HG03139 (cell line): ENCODE results near the gene ARHGAP4.

ENCODE experiments used
- ATAC-seq: cut with Tn5 transposase; IDR thresholded peaks from one replicate; pipeline ENCODE4 v1.9.1; 2021; ENCODE audit not compliant: unreplicated experiment

ARHGAP4 gene

DNA sequence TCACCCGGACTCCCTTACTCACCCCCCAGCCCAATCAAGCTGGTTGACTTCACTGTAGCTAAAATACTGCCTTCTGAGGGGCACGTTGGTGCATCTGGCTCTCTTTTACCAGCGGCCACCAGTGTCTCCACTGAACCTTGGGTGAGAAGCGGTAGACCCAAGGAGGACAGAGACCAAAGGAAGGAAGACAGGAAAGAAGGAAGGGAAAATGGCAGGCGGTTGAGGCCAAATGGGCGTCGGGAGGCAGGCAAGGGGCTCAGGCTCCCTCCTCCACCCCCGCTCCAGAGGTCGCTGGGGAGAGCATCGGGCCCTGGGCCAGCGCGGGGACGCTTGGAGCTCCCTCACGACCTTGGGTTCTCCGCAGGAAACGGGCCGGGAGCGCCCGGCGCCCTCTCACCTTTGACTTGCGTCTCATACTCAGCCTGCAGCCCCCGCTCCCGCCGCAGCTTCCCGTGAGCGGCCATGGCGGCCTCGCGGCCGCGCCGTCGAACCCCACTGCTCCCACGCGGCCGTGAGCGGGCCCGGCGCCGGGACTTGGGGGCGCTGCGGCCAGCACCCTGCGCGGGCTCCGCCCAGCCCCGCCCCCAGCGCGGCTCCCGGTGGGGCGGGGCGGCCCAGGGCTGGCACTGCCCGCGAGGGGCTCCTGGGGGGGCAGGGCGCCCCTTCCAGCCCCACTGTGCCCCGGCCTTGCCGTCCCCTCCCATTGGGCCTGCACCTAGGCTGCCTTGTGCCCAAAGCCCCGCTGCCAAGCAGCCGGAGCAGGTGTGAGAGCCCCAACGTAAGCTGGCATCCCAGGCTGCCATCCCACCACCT lies at the start of gene ARHGAP4:
ARHGAP4 (minus strand) TSS at position 526 of the 813 bp plus-strand sequence; CDS start at position 464, 62 bp downstream.
- no peak for ATAC-seq

GRCh38 chrX:153974726-153975286 lies 48.7 kb upstream of the ARHGAP4 start:
- ATAC-seq: no peak

DNA sequence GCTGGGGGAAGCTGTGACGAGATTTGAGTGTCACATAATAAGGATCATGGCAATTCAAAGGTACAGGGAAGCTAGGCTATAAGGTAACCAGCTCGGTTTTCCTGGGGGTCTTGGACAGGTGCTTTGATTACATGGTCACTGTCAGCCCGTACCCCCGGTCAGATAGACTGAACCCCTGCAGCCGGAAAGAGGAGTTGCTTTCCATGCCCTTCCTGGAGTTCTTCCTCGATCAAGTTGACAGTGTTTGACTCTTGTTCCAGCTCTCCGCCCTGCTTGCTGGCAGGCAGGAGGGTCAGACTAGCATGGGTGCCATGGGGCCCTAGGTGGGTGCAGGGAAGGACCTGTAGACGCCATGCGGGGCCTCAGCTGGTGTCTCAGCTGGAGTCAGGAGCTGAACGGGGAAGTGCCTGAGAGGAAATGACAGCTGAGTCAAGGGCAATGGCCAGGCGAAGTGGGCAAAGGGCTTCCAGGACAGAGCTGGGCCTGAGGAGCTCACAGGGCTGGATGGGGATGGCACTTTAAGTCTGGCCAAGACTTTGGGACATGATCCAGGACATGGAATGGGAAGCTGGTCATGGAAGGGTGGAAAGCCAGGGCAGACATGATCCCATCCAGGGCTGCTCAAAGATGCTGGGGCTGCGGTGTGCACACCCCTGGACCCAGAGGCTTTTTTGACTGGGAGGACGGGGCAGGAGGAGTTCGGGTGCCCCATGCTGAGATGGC lies 48.1 kb upstream of the ARHGAP4 start:
- no peak for ATAC-seq

GRCh38 chrX:153973127-153974002 lies 47.3 kb upstream of the ARHGAP4 start:
- ATAC-seq: no peak

GRCh38 chrX:153972368-153973126 lies 46.5 kb upstream of the ARHGAP4 start, which contains the start of gene TMEM187:
TMEM187 (plus strand) TSS chrX:153972754; CDS start chrX:153982063, 9,309 bp downstream.
- ATAC-seq: peak; percentile 32

GRCh38 chrX:153971450-153972367 lies 45.6 kb upstream of the ARHGAP4 start, which contains the start of gene HCFC1:
HCFC1 (minus strand) TSS chrX:153971818; CDS start chrX:153970840, 978 bp downstream.
- ATAC-seq: peak; percentile 37

- ATAC-seq: peak; percentile 26
Measured at GRCh38 chrX:153971124-153971449, 45.0 kb upstream of the ARHGAP4 start.

GRCh38 chrX:153970357-153971123 lies 44.5 kb upstream of the ARHGAP4 start:
- no peak for ATAC-seq

GRCh38 chrX:153969904-153970356 lies 43.9 kb upstream of the ARHGAP4 start:
- ATAC-seq: no peak

DNA sequence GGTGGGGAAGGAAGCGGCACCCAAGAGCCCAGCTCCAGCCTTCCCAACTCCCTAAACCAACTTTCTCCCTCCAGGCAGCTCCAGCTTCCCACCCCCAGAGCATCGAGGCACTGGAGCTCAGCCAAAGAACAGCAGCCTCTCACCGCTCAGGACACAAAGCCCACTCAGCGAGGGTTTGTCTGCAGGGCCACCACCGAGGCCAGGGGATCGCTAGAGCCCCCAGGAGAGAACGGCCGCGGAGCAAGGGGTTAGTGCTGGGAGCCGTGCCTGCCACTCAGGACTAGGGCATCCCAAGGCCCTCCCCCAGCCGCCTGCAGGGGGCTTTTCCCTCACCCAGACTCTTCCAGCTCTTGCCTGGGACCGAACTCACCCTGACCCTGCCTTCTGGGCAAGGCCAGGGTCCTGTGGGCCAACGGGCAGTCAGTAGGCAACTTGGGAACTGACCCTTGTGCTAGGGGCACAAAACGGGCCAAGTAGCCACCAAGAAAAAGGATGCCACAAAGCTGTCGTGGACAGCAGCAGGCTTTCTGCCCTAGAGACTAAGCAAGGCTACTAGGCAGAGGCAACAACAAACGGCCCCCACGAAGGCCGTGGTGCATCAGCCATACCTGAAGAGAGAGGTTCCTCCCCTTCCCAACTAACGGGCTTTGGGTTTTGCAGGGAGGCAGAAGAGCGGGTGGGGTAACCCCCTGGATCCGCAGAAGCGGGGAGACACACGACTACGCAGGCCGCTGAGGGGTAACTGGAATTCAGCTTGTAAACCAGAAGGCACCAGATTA lies 43.2 kb upstream of the ARHGAP4 start:
- no peak for ATAC-seq

GRCh38 chrX:153968754-153969124 lies 42.7 kb upstream of the ARHGAP4 start:
- no peak for ATAC-seq

DNA sequence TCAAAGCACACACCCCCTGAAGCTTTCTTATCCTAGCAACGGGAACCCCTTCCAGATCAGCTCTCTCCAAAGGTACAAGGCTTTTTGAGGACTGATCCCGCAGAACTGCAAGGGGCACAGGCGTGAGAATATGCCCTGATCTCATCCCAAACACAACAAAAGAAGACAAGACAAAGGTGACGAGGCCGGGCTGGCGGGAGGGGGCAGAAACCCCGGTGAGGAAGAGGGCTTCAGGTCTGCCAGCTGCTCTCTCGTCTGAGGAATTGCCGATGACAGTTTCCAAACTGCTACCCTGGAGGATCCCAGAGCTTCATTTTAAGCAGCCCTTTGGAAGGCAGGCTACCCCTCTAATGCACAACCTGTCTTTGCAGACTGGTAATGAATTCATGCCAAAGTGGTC lies 42.2 kb upstream of the ARHGAP4 start:
- ATAC-seq: no peak

DNA sequence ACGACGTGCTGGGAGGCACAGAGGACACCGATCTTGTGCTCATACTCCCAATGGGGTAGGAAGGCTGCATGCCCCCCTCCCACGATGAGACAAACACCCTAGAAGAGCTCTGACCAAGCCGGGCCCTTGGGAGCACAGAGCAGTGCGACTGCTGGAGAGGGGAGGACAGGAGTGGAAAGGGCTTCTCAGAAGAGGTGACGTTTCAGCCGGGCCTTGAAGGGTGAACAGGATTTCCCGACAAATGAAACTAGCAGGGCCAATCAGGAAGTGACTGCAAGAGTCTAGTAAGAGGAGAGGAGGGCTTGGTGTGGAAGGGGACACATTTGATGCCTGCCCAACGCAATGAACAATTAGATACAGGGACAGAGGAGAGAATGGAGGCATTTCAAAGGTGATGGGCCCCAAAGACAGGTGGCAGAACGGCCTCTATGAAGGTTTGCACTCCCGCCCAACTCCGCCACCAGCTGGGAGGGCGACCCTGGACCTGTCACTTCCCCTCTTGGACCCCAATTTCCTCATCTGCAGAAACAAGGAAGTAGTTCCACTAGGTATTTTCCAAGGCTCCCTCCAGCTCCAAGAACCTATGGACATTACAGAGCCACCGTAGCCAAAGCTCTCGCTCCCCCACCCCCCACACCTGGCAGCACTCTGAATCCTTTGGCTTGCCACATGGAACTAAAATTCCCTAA lies 41.6 kb upstream of the ARHGAP4 start:
- ATAC-seq: no peak

DNA sequence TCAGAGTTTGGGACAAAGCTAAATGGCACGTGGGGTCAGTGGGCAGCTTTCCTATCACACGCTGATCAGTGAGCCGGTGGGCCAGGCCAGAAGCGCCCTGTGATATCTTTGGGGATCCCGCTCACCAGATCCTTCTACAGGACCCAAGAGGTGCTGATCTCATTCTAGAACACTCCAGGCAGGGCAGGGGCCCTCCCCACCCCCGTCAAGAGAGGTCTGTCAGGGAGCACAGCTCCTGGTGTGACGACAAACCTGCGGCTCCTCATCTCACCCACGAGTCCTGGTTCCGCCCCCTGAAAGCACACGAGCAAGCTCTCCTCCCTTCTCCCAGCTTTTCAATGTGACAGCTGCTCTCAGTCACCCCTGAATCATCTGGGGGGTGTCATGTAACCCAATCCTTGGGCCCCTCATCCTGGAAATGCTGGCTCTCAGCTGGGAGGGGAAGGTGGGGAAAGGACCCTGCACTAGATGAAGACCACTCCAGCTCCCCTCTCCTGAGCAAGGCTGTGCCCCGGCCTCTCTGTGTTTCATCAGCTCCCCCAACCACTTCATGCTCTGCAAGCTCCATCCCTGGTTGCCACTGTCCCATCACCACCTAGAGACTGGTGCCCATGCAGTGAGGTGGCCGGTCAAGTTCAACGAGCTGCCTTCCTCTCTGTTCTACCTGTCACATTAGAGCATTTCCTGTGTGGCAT lies 40.9 kb upstream of the ARHGAP4 start:
- ATAC-seq: no peak

DNA sequence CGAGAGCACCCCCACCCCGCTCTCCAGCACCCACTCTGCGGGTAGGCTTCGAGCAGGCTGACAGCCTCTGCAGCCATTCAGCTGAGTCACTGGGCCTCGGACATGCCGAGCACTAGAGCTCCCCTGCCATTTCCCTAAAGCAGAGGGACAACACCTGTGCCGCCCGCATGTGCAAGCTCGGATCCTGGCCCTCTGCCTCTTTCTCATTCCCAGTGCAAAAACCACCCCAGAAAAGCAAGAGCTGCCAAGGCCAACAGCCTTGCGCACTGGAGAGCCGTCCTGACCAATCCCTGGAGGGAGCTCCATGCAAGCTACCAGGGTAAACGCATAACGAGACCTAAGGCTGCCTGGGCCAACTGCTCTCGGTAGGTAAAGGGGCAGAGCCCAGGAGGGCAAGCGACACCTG lies 40.2 kb upstream of the ARHGAP4 start:
- ATAC-seq: no peak

DNA sequence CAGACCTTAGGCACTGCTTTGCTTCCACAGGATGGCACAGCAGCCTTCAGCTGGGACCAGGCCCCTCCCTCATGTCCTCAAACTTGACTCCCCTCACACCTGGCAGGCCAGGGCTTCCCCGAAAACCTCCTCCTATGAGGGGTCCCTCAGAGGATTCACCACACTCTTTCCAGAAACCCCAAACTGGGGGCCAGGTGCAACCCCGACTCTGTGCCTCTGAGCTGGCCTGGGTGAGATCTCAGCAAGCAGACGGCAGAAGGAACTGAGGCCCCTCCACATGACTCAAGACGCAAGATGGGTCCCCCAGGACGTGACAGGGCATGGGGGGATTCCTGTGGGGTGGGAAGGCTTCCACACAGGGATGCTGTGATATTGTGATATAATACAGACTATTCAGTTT lies 39.3 kb upstream of the ARHGAP4 start:
- ATAC-seq: no peak
